ENCODE data around the gene ZFAND3. TPM values are rescaled to one million over a fixed set of nuclear protein-coding genes. Genes with fewer than 3 reads are reported as not detected.
A peak's percentile ranks its signal among the peaks of the same experiment; 100 is the strongest.

ZFAND3 gene
- total RNA-seq, 1 experiment from 2014 or later, result 107 TPM

DNA sequence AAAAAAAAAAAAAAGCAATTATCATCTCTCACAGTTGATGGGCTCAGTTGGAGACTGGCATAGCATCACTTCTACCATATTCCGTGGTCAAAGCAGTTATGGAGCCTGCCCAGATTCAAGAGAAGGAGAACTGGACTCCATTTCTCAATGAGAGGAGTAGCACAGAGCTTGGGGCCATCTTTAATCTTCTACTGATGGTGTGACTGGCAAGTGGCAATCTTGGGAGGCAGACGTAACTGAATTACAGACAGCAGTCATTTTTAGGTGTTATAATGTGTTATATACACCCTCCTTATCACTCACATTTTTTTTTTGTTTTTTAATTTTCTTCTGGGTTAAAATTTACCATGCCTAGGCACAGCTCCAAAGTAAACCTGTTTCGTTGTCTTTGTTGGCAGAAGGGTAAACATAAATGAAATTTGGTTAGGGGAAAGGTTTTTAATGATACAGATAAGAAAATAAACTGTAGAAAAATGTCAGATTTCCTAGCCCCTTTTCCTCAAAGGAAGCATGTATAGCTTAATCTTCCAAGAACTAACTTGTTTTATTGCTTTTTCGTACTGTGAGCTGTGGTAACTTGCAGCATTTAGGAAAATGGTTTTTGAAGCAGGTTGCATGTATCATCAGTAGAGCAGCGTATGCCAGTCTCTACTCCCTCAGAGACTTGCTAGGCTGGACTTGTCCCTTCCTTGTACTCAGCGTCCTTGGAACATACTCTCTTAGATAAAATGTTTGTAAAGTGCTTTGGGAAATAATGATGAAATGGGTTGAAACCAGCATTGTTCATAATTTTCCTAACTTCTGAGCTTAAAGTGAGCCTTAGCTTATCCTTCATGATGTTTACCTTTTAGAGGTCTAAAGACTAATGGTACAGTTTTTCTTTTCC is 25.7 kb downstream of the ZFAND3 start:
- Mint-ChIP-seq H3K9me3 (ENCODE audit: unreplicated experiment) (no peaks in the 10 kb centered on the region), H3K4me3 (ENCODE audit: unreplicated experiment) (no peak overlapping the region), H3K27me3 (ENCODE audit: insufficient read depth, unreplicated experiment) (no peaks in the 10 kb centered on the region), H3K4me1 (ENCODE audit: low read depth, unreplicated experiment) (peaks cover 27% of the 10 kb centered on the region), H3K27ac (ENCODE audit: unreplicated experiment) (peak overlapping the region; percentile 58), H3K36me3 (ENCODE audit: insufficient read depth, unreplicated experiment) (peaks cover 9% of the 10 kb centered on the region)
- no peaks in the 10 kb centered on the region for H3K9me3 ChIP-seq
- no peaks in the 10 kb centered on the region for H3K27me3 ChIP-seq (replicated peaks; ENCODE audit: control insufficient read depth, insufficient read depth, low read length)
- DNase-seq, result peak in 1 of 2 experiments; percentile 6
- BruUV-seq (replicated peaks), result no TSS peak
- POLR2A ChIA-PET, result interaction anchor here (0.6 kb wide), 1 partner anchor 700 kb away, joined by 3 read pairs; no protein-coding TSS in a partner anchor
- no peak overlapping the region for H3K4me3 ChIP-seq (ENCODE audit: low read depth, low read length)
- no peak for TF ChIP-seq CTCF (IDR thresholded peaks at IDR 0.05; ENCODE audit: insufficient read depth in 1 of 2, low read depth in 1 of 2, low read length in 1 of 2, severe bottlenecking in 1 of 2, unreplicated experiment in 1 of 2)
- H3K4me1 ChIP-seq, result no peaks in the 10 kb centered on the region; the same call in 1 of the 2 replicates
- H3K36me3 ChIP-seq (ENCODE audit: control insufficient read depth, insufficient read depth, low read length), result no peaks in the 10 kb centered on the region; the same call in 1 of the 2 replicates
- intact Hi-C loops (cut with micrococcal nuclease; ENCODE audit: unreplicated experiment), result no loop called here
- CTCF ChIA-PET, result interaction anchor here (0.6 kb wide), 1 partner anchor 53 kb away, joined by 3 read pairs; no protein-coding TSS in a partner anchor

- Mint-ChIP-seq H3K4me3 (ENCODE audit: unreplicated experiment) (no peak overlapping the region), H3K36me3 (ENCODE audit: insufficient read depth, unreplicated experiment) (peaks cover 7% of the 10 kb centered on the region), H3K27me3 (ENCODE audit: insufficient read depth, unreplicated experiment) (no peaks in the 10 kb centered on the region), H3K4me1 (ENCODE audit: low read depth, unreplicated experiment) (peaks cover 22% of the 10 kb centered on the region), H3K27ac (ENCODE audit: unreplicated experiment) (peak overlapping the region; percentile 58), H3K9me3 (ENCODE audit: unreplicated experiment) (no peaks in the 10 kb centered on the region)
- intact Hi-C loops (cut with micrococcal nuclease; ENCODE audit: unreplicated experiment), result no loop called here
- Histone ChIP-seq H3K4me3 (ENCODE audit: low read depth, low read length) (no peak overlapping the region), H3K9me3 (no peaks in the 10 kb centered on the region), H3K27me3 (replicated peaks; ENCODE audit: control insufficient read depth, insufficient read depth, low read length) (no peaks in the 10 kb centered on the region), H3K4me1 (no peaks in the 10 kb centered on the region), H3K36me3 (ENCODE audit: control insufficient read depth, insufficient read depth, low read length) (no peaks in the 10 kb centered on the region)
- no peak for DNase-seq
- no peak for TF ChIP-seq CTCF (IDR thresholded peaks at IDR 0.05; ENCODE audit: insufficient read depth in 1 of 2, low read depth in 1 of 2, low read length in 1 of 2, severe bottlenecking in 1 of 2, unreplicated experiment in 1 of 2)
- CTCF ChIA-PET, result interaction anchor here (0.6 kb wide), 1 partner anchor 54 kb away, joined by 3 read pairs; no protein-coding TSS in a partner anchor
- POLR2A ChIA-PET, result interaction anchor here (0.6 kb wide), 1 partner anchor 699 kb away, joined by 3 read pairs; no protein-coding TSS in a partner anchor
- BruUV-seq (replicated peaks), result no TSS peak
Measured at GRCh38 chr6:37845930-37846329, 26.4 kb downstream of the ZFAND3 start.

- H3K4me3 Mint-ChIP-seq (ENCODE audit: unreplicated experiment), result no peak overlapping the region
- Histone ChIP-seq H3K4me3 (ENCODE audit: low read depth, low read length) (no peak overlapping the region), H3K9me3 (no peaks in the 10 kb centered on the region), H3K36me3 (ENCODE audit: control insufficient read depth, insufficient read depth, low read length) (no peaks in the 10 kb centered on the region), H3K27me3 (replicated peaks; ENCODE audit: control insufficient read depth, insufficient read depth, low read length) (no peaks in the 10 kb centered on the region), H3K4me1 (no peaks in the 10 kb centered on the region)
- H3K27ac Mint-ChIP-seq (ENCODE audit: unreplicated experiment), result no peak overlapping the region
- intact Hi-C loops (cut with micrococcal nuclease; ENCODE audit: unreplicated experiment), result no loop called here
- H3K36me3 Mint-ChIP-seq (ENCODE audit: insufficient read depth, unreplicated experiment), result peaks cover 8% of the 10 kb centered on the region
- no TSS peak for BruUV-seq (replicated peaks)
- no peaks in the 10 kb centered on the region for H3K27me3 Mint-ChIP-seq (ENCODE audit: insufficient read depth, unreplicated experiment)
- H3K4me1 Mint-ChIP-seq (ENCODE audit: low read depth, unreplicated experiment), result peaks cover 20% of the 10 kb centered on the region
- ChIA-PET CTCF (no interaction called here), POLR2A (no interaction called here)
- no peak for TF ChIP-seq CTCF (IDR thresholded peaks at IDR 0.05; ENCODE audit: insufficient read depth in 1 of 2, low read depth in 1 of 2, low read length in 1 of 2, severe bottlenecking in 1 of 2, unreplicated experiment in 1 of 2)
- no peaks in the 10 kb centered on the region for H3K9me3 Mint-ChIP-seq (ENCODE audit: unreplicated experiment)
- no peak for DNase-seq
Measured at GRCh38 chr6:37847704-37848103, 28.2 kb downstream of the ZFAND3 start.

Data from Caco-2 (cell line).